HCT116 (cell line): ENCODE data around the gene CEND1. TPM values are rescaled to one million over a fixed set of nuclear protein-coding genes. Genes with fewer than 3 reads are reported as not detected.

Experiments used
- ATAC-seq: fragments of 200-7000 bp; cut with Tn5 transposase; 2 replicates; pipeline ENCODE4 v1.9.1; 2020; ENCODE audit warnings: mild to moderate bottlenecking, moderate library complexity
- BruUV-seq: library from RNA; stranded (reverse); fragments of 400-500 nt; replicated peaks from 2 replicates; lab custom pipeline; 2021; lab: Mats Ljungman, UMichigan
- CTCF ChIA-PET: fragments of 300-600 bp; sonication (Branson Sonifier 250); formaldehyde crosslinking; loops from one replicate; lab custom pipeline; 2021; ENCODE audit warnings: antibody characterized with exemption; lab: Charles Lee
- POLR2A ChIA-PET: fragments of 300-600, 350-600 bp; sonication (Branson Sonifier 250); formaldehyde crosslinking; loops from one replicate; lab custom pipeline; 2021; ENCODE audit warnings: antibody characterized with exemption; lab: Charles Lee
- RAD21 ChIA-PET, 2 experiments: fragments of 300-600 bp; sonication (Branson Sonifier 250); formaldehyde crosslinking; loops; one replicate each; lab custom pipeline; 2023; ENCODE audit warnings: low total read pairs in 2 of 2; ENCODE audit not compliant: uncharacterized antibody in 2 of 2, unreplicated experiment in 2 of 2, low non-redundant PET in 1 of 2; lab: Charles Lee
- DNase-seq: peaks from one replicate; pipeline ENCODE4 v3.0.0-alpha.2; 2010; ENCODE audit warnings: low read depth, low spot score
- H2AFZ ChIP-seq: fragments of 200-600 bp; shearing (Covaris generic), sonication (generic); 2 replicates; pipeline ENCODE4 v1.6.1; 2017; ENCODE audit warnings: low read depth, mixed run types, mixed read lengths, antibody characterized with exemption, low read length; ENCODE audit not compliant: poor library complexity, severe bottlenecking
- H3K27ac ChIP-seq: 2 replicates; pipeline ENCODE4 v1.5.1; 2012; ENCODE audit warnings: low read depth, low read length
- H3K27me3 ChIP-seq: fragments of 200-600 bp; sonication (generic); 2 replicates; pipeline ENCODE4 v1.6.1; 2016; ENCODE audit warnings: mixed run types, low read length, mixed read lengths; ENCODE audit not compliant: insufficient read depth
- H3K36me3 ChIP-seq, 2 experiments: fragments of 200-500 bp in 1 of 2; fragments of 200-600 bp in 1 of 2; sonication (Bioruptor generic) in 1 of 2; sonication (generic) in 1 of 2; 2 replicates each; pipeline versions ENCODE4 v1.5.1 to v1.6.1; 2014 to 2016; ENCODE audit warnings: low read length in 2 of 2, inconsistent platforms in 1 of 2, mixed read lengths in 1 of 2, mixed run types in 1 of 2; ENCODE audit not compliant: insufficient read depth in 2 of 2, control insufficient read depth in 1 of 2
- H3K4me1 ChIP-seq, 2 experiments: fragments of 200-600 bp in 1 of 2; sonication (generic) in 1 of 2; 2 replicates each; pipeline versions ENCODE4 v1.5.1 to v1.6.1; 2012 to 2017; ENCODE audit warnings: low read length in 2 of 2, inconsistent platforms in 1 of 2, mild to moderate bottlenecking in 1 of 2, mixed read lengths in 1 of 2, mixed run types in 1 of 2, moderate library complexity in 1 of 2; ENCODE audit not compliant: insufficient read depth in 2 of 2, control insufficient read depth in 1 of 2
- H3K4me2 ChIP-seq: fragments of 200-600 bp; sonication (generic); 2 replicates; pipeline ENCODE4 v1.6.1; 2017; ENCODE audit warnings: mixed run types, low read length, mixed read lengths
- H3K4me3 ChIP-seq, 2 experiments: fragments of 200-600 bp in 1 of 2; sonication (generic) in 1 of 2; replicated peaks in 1 of 2; 2 replicates each; pipeline ENCODE4 v1.5.1; 2011 to 2016; ENCODE audit warnings: low read length in 2 of 2, control low read depth in 1 of 2, low read depth in 1 of 2, mild to moderate bottlenecking in 1 of 2, mixed read lengths in 1 of 2, mixed run types in 1 of 2
- H3K79me2 ChIP-seq: fragments of 200-600 bp; sonication (generic); 2 replicates; pipeline ENCODE4 v1.6.1; 2017; ENCODE audit warnings: mild to moderate bottlenecking, mixed run types, low read length, moderate library complexity, mixed read lengths; ENCODE audit not compliant: insufficient read depth
- H3K9ac ChIP-seq: fragments of 200-600 bp; sonication (generic); 2 replicates; pipeline ENCODE4 v1.6.1; 2016; ENCODE audit warnings: low read length, mixed read lengths
- H3K9me2 ChIP-seq: fragments of 200-600 bp; sonication (generic), shearing (Covaris generic); 2 replicates; pipeline ENCODE4 v1.6.1; 2017; ENCODE audit warnings: mixed run types, mild to moderate bottlenecking, moderate library complexity; ENCODE audit not compliant: insufficient read depth
- H3K9me3 ChIP-seq, 2 experiments: fragments of 200-500 bp in 1 of 2; fragments of 200-600 bp in 1 of 2; sonication (Bioruptor generic) in 1 of 2; sonication (generic) in 1 of 2; 2 replicates each; pipeline ENCODE4 v1.6.1; 2014 to 2017; ENCODE audit warnings: low read length in 2 of 2, mixed read lengths in 2 of 2, inconsistent platforms in 1 of 2, low read depth in 1 of 2, mild to moderate bottlenecking in 1 of 2, mixed run types in 1 of 2, moderate library complexity in 1 of 2; ENCODE audit not compliant: control insufficient read depth in 1 of 2, insufficient read depth in 1 of 2
- H4K20me1 ChIP-seq: fragments of 200-600 bp; sonication (generic), shearing (Covaris generic); 2 replicates; pipeline ENCODE4 v1.6.1; 2017; ENCODE audit warnings: mixed run types, mild to moderate bottlenecking, moderate library complexity; ENCODE audit not compliant: insufficient read depth
- CEBPB ChIP-seq: IDR thresholded peaks from 2 replicates; pipeline ENCODE4 v1.6.1; 2012; ENCODE audit warnings: low read depth
- EGR1 ChIP-seq: IDR thresholded peaks from 2 replicates; pipeline ENCODE4 v1.6.1; 2012; ENCODE audit warnings: low read depth
- ELF1 ChIP-seq: IDR thresholded peaks from 2 replicates; pipeline ENCODE4 v1.6.1; 2012; ENCODE audit warnings: low read depth, borderline replicate concordance
- EZH2 ChIP-seq: fragments of 200-600 bp; sonication (generic); IDR thresholded peaks from 2 replicates; pipeline ENCODE4 v1.6.1; 2017; ENCODE audit warnings: antibody characterized with exemption, mixed run types
- EZH2phosphoT487 ChIP-seq: fragments of 200-600 bp; IDR thresholded peaks from 2 replicates; pipeline ENCODE4 v1.6.1; 2018; ENCODE audit warnings: antibody characterized with exemption, borderline replicate concordance
- POLR2A ChIP-seq: IDR thresholded peaks from 2 replicates; pipeline ENCODE4 v1.7.0; 2011; ENCODE audit warnings: borderline replicate concordance; ENCODE audit not compliant: insufficient read depth, insufficient read length; ENCODE audit errors: extremely low read depth
- POLR2AphosphoS5 ChIP-seq: IDR thresholded peaks from 2 replicates; pipeline ENCODE4 v1.6.1; 2011; ENCODE audit warnings: mild to moderate bottlenecking, low read depth, low read length, moderate library complexity
- RAD21 ChIP-seq: IDR thresholded peaks from 2 replicates; pipeline ENCODE4 v1.6.1; 2012; ENCODE audit warnings: low read depth, mild to moderate bottlenecking
- SIN3A ChIP-seq: IDR thresholded peaks from 2 replicates; pipeline ENCODE4 v1.6.1; 2012; ENCODE audit warnings: low read depth
- SRF ChIP-seq: IDR thresholded peaks from 2 replicates; pipeline ENCODE4 v1.6.1; 2012; ENCODE audit warnings: low read depth
- TCF7L2 ChIP-seq: IDR thresholded peaks from 2 replicates; pipeline ENCODE4 v1.7.0; 2011; ENCODE audit warnings: borderline replicate concordance, inconsistent platforms; ENCODE audit not compliant: insufficient read depth, insufficient read length; ENCODE audit errors: extremely low read depth
- ZNF274 ChIP-seq: fragments of 200-500 bp; sonication (Bioruptor generic); IDR thresholded peaks from 2 replicates; pipeline ENCODE4 v1.6.1; 2014; ENCODE audit warnings: mild to moderate bottlenecking, low read depth, low read length, inconsistent platforms
- intact Hi-C: fragments of 100-400 bp; cut with micrococcal nuclease; formaldehyde crosslinking; loops from 2 replicates; pipeline ENCODE4 v1.10.0; 2022
- total RNA-seq: library from RNA; stranded (reverse); gene quantifications from one replicate; pipeline ENCODE4 v1.2.1, GENCODE V29; 2021; ENCODE audit not compliant: unreplicated experiment
- TF ChIP-seq, protein P1 (sequence below): IDR thresholded peaks from 2 replicates; pipeline ENCODE4 v1.6.1; 2011; ENCODE audit warnings: mild to moderate bottlenecking, low read length, moderate library complexity; ENCODE audit not compliant: insufficient replicate concordance; ENCODE audit errors: extremely low read depth
- TF ChIP-seq, protein P2 (sequence below): IDR thresholded peaks from 2 replicates; pipeline ENCODE4 v1.6.1; 2012
- TF ChIP-seq, protein P3 (sequence below): IDR thresholded peaks from 2 replicates; pipeline ENCODE4 v1.6.1; 2012; ENCODE audit warnings: low read depth

CEND1 gene
- total RNA-seq, 1 experiment from 2014 or later = 0.27 TPM

DNA sequence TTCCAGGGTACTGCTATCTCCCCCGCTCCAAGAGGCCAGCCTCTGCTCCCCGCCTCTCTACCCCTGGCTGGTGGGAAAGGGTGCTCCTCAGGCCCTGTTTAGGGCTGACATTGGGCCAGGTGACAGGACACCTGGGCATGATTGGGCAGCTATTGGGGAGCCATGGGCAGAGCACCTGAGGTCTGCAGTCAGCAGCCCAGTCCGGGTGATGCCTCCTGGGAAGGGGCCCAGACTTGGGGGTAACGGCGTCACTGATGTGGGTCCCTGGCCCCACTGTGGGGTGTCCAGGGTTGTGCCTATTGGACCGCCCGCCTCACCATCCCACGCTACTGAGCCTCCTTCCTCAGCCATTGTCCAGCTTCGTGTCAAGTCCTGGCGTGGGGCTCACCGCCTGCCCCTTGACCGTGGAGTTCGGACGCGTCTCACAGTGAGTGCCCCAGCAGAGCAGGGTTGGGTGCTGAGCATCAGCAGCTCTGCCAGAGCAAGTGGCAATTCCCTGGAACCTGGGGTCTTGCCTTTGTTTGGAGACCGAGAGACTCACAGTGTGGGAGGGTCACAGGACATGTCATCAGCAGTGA is 9.8 kb downstream of the CEND1 start:
- no TSS peak for BruUV-seq
- TF ChIP-seq SRF (no peak), SIN3A (no peak), ELF1 (no peak), EZH2 (no peak), EGR1 (no peak), RAD21 (no peak), POLR2A (no peak), TCF7L2 (no peak), ZNF274 (no peak), POLR2AphosphoS5 (no peak), EZH2phosphoT487 (no peak), CEBPB (no peak)
- TF ChIP-seq, protein P1, sequence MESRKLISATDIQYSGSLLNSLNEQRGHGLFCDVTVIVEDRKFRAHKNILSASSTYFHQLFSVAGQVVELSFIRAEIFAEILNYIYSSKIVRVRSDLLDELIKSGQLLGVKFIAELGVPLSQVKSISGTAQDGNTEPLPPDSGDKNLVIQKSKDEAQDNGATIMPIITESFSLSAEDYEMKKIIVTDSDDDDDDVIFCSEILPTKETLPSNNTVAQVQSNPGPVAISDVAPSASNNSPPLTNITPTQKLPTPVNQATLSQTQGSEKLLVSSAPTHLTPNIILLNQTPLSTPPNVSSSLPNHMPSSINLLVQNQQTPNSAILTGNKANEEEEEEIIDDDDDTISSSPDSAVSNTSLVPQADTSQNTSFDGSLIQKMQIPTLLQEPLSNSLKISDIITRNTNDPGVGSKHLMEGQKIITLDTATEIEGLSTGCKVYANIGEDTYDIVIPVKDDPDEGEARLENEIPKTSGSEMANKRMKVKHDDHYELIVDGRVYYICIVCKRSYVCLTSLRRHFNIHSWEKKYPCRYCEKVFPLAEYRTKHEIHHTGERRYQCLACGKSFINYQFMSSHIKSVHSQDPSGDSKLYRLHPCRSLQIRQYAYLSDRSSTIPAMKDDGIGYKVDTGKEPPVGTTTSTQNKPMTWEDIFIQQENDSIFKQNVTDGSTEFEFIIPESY = no peak
- TF ChIP-seq, protein P2, sequence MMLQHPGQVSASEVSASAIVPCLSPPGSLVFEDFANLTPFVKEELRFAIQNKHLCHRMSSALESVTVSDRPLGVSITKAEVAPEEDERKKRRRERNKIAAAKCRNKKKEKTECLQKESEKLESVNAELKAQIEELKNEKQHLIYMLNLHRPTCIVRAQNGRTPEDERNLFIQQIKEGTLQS = no peak
- TF ChIP-seq, protein P3, sequence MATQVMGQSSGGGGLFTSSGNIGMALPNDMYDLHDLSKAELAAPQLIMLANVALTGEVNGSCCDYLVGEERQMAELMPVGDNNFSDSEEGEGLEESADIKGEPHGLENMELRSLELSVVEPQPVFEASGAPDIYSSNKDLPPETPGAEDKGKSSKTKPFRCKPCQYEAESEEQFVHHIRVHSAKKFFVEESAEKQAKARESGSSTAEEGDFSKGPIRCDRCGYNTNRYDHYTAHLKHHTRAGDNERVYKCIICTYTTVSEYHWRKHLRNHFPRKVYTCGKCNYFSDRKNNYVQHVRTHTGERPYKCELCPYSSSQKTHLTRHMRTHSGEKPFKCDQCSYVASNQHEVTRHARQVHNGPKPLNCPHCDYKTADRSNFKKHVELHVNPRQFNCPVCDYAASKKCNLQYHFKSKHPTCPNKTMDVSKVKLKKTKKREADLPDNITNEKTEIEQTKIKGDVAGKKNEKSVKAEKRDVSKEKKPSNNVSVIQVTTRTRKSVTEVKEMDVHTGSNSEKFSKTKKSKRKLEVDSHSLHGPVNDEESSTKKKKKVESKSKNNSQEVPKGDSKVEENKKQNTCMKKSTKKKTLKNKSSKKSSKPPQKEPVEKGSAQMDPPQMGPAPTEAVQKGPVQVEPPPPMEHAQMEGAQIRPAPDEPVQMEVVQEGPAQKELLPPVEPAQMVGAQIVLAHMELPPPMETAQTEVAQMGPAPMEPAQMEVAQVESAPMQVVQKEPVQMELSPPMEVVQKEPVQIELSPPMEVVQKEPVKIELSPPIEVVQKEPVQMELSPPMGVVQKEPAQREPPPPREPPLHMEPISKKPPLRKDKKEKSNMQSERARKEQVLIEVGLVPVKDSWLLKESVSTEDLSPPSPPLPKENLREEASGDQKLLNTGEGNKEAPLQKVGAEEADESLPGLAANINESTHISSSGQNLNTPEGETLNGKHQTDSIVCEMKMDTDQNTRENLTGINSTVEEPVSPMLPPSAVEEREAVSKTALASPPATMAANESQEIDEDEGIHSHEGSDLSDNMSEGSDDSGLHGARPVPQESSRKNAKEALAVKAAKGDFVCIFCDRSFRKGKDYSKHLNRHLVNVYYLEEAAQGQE = no peak
- Histone ChIP-seq H3K4me3 (no peak overlapping the region), H2AFZ (no peak overlapping the region), H3K9ac (no peak overlapping the region), H3K79me2 (peaks cover 52% of the 10 kb centered on the region), H3K27ac (no peak overlapping the region), H3K4me1 (peaks cover 29 to 50% of the 10 kb centered on the region in 2 experiments), H3K27me3 (no peaks in the 10 kb centered on the region), H3K9me2 (no peaks in the 10 kb centered on the region), H3K9me3 (no peaks in the 10 kb centered on the region), H3K36me3 (0 out of 4 replicates have a peak, but pooled peaks cover 0 to 1% of the 10 kb centered on the region in 2 experiments), H3K4me2 (no peak overlapping the region), H4K20me1 (no peaks in the 10 kb centered on the region)
- ATAC-seq (no peak), DNase-seq (no peak)
- POLR2A ChIA-PET = no interaction called here
- RAD21 ChIA-PET = no interaction called here
- intact Hi-C loops = no loop called here
- CTCF ChIA-PET = no interaction called here
